Liver (tissue), 9 donors: ENCODE results near the gene PLCB4. TPM values are rescaled to one million over a fixed set of nuclear protein-coding genes. Genes with fewer than 3 reads are reported as not detected.

Experiments used
- DNase-seq: peaks from one replicate; pipeline ENCODE4 v3.0.0-alpha.2; 2017; ENCODE audit warnings: low spot score
- H3K27ac ChIP-seq, 2 donors: one replicate each; pipeline ENCODE4 v1.7.0; 2013; ENCODE audit warnings: inconsistent platforms in 2 of 2, low read length in 2 of 2, control low read depth in 1 of 2, low read depth in 1 of 2, mild to moderate bottlenecking in 1 of 2
- H3K27me3 ChIP-seq, 4 donors: one replicate each; pipeline versions ENCODE4 v1.6.1 to v1.7.0; 2013; ENCODE audit warnings: low read length in 3 of 4, inconsistent platforms in 1 of 4, mild to moderate bottlenecking in 1 of 4, moderate library complexity in 1 of 4; ENCODE audit not compliant: control insufficient read depth in 4 of 4, insufficient read depth in 4 of 4
- H3K36me3 ChIP-seq, 4 donors: one replicate each; pipeline versions ENCODE4 v1.6.1 to v1.7.0; 2013; ENCODE audit warnings: low read length in 3 of 4, mild to moderate bottlenecking in 3 of 4, low read depth in 1 of 4, moderate library complexity in 1 of 4; ENCODE audit not compliant: control insufficient read depth in 4 of 4, insufficient read depth in 3 of 4
- H3K4me1 ChIP-seq, 4 donors: one replicate each; pipeline versions ENCODE4 v1.6.1 to v1.7.0; 2013; ENCODE audit warnings: low read length in 3 of 4, mild to moderate bottlenecking in 3 of 4, moderate library complexity in 1 of 4; ENCODE audit not compliant: control insufficient read depth in 4 of 4, insufficient read depth in 4 of 4
- H3K4me3 ChIP-seq, 3 donors: one replicate each; pipeline versions ENCODE4 v1.6.1 to v1.7.0; 2013; ENCODE audit warnings: low read length in 3 of 3, control low read depth in 1 of 3, low read depth in 1 of 3, mild to moderate bottlenecking in 1 of 3
- H3K9ac ChIP-seq, 2 donors: one replicate each; pipeline ENCODE4 v1.7.0; 2013; ENCODE audit warnings: low read length in 2 of 2, mild to moderate bottlenecking in 2 of 2, moderate library complexity in 2 of 2, control low read depth in 1 of 2, low read depth in 1 of 2
- H3K9me3 ChIP-seq, 4 donors: one replicate each; pipeline versions ENCODE4 v1.6.1 to v1.7.0; 2013; ENCODE audit warnings: low read length in 3 of 4; ENCODE audit not compliant: control insufficient read depth in 4 of 4
- ATF3 ChIP-seq: IDR thresholded peaks from 2 replicates; pipeline ENCODE4 v1.6.1; 2016; ENCODE audit warnings: antibody characterized with exemption
- CTCF ChIP-seq: fragments of 150-350 bp; IDR thresholded peaks from 2 replicates; pipeline ENCODE4 v1.5.1; 2017; ENCODE audit warnings: improper control_type of control experiment, low read depth, low read length; ENCODE audit not compliant: missing input control
- EGR1 ChIP-seq, 2 donors: IDR thresholded peaks; 2 replicates each; pipeline ENCODE4 v1.6.1; 2016 to 2018; ENCODE audit warnings: antibody characterized with exemption in 2 of 2, low read depth in 2 of 2
- FOXA2 ChIP-seq: IDR thresholded peaks from 2 replicates; pipeline ENCODE4 v1.6.1; 2016; ENCODE audit warnings: antibody characterized with exemption
- GABPA ChIP-seq, 2 donors: IDR thresholded peaks in 1 of 2; conservative IDR thresholded peaks in 1 of 2; 2 replicates each; pipeline ENCODE4 v1.6.1; 2016; ENCODE audit warnings: antibody characterized with exemption in 2 of 2, mild to moderate bottlenecking in 1 of 2, moderate library complexity in 1 of 2
- HNF4G ChIP-seq: IDR thresholded peaks from 2 replicates; pipeline ENCODE4 v1.6.1; 2016; ENCODE audit warnings: antibody characterized with exemption
- JUND ChIP-seq, 2 donors: IDR thresholded peaks; 2 replicates each; pipeline ENCODE4 v1.6.1; 2016; ENCODE audit warnings: antibody characterized with exemption in 2 of 2
- MAX ChIP-seq: IDR thresholded peaks from 2 replicates; pipeline ENCODE4 v1.6.1; 2016; ENCODE audit warnings: antibody characterized with exemption
- RAD21 ChIP-seq, 2 donors: IDR thresholded peaks; 2 replicates each; pipeline ENCODE4 v1.6.1; 2016; ENCODE audit warnings: antibody characterized with exemption in 2 of 2, mild to moderate bottlenecking in 2 of 2
- RXRA ChIP-seq, 2 donors: IDR thresholded peaks; 2 replicates each; pipeline ENCODE4 v1.6.1; 2017 to 2018; ENCODE audit warnings: antibody characterized with exemption in 2 of 2, mild to moderate bottlenecking in 1 of 2
- SP1 ChIP-seq: IDR thresholded peaks from 2 replicates; pipeline ENCODE4 v1.6.1; 2018; ENCODE audit warnings: antibody characterized with exemption, mild to moderate bottlenecking
- TAF1 ChIP-seq: conservative IDR thresholded peaks from 2 replicates; pipeline ENCODE4 v1.6.1; 2016; ENCODE audit warnings: antibody characterized with exemption, mild to moderate bottlenecking
- YY1 ChIP-seq: IDR thresholded peaks from 2 replicates; pipeline ENCODE4 v1.6.1; 2016; ENCODE audit warnings: antibody characterized with exemption, mild to moderate bottlenecking
- ZBTB33 ChIP-seq: IDR thresholded peaks from 2 replicates; pipeline ENCODE4 v1.6.1; 2016; ENCODE audit warnings: antibody characterized with exemption
- WGBS: extraction: QIAGEN DNeasy Blood & Tissue Kit; methylation state at CpG from one replicate; pipeline ENCODE4 v1.1.7; 2013; 5-methylcytosine and 5-hydroxymethylcytosine counted together
- polyA plus RNA-seq, 2 donors: library from polyadenylated mRNA; stranded (reverse) in 1 of 2; unstranded in 1 of 2; fragments of 200-250 nt in 1 of 2; fragments of >200 nt in 1 of 2; fragmentation: Nextera tagmentation in 1 of 2; extraction: Ambion mirVana in 1 of 2; gene quantifications; one replicate each; pipeline versions ENCODE4 v1.2.1 to v1.2.3, GENCODE V29; 2013 to 2015
- total RNA-seq, 2 donors: library from RNA; depleted of rRNA; stranded (reverse); fragments of >200 nt; gene quantifications; one replicate each; pipeline ENCODE4 v1.2.3, GENCODE V29; 2014
- donor health status: healthy.
- donor health status: healthy.
- donor health status: healthy.
- donor health status: healthy.
- donor health status: healthy.

PLCB4 gene
- total and polyA plus RNA-seq, 4 donors, result 0.14 to 0.67 (median 0.30) TPM

- WGBS, result 75% methylated on average over 8 of the region's 8 CpGs
- Histone ChIP-seq H3K9ac (no peak overlapping the region), H3K36me3 (no peaks in the 10 kb centered on the region), H3K4me1 (no peaks in the 10 kb centered on the region), H3K4me3 (no peak overlapping the region), H3K27me3 (no peaks in the 10 kb centered on the region), H3K27ac (no peak overlapping the region), H3K9me3 (no peaks in the 10 kb centered on the region)
- no peak for DNase-seq
- no peak for TF ChIP-seq TAF1
- TF ChIP-seq JUND (IDR thresholded peaks at IDR 0.05), result no peak
- no peak for TF ChIP-seq SP1
- TF ChIP-seq ZBTB33, result no peak
- no peak for TF ChIP-seq CTCF
- no peak for TF ChIP-seq HNF4G
- TF ChIP-seq GABPA (IDR thresholded peaks at IDR 0.05 in 1 of 2, conservative IDR thresholded peaks at IDR 0.05 in 1 of 2), result no peak
- no peak for TF ChIP-seq FOXA2
- TF ChIP-seq RXRA (IDR thresholded peaks at IDR 0.05), result no peak
- TF ChIP-seq RAD21 (IDR thresholded peaks at IDR 0.05), result no peak
These were observed 36.9 kb upstream of the PLCB4 start for GRCh38 chr20:9031991-9032390.

- no peaks in the 10 kb centered on the region for H3K36me3 ChIP-seq
- no peak overlapping the region for H3K4me3 ChIP-seq
- WGBS, result 92% methylated on average over 4 of the region's 4 CpGs
- TF ChIP-seq TAF1 (no peak), ZBTB33 (no peak), ATF3 (no peak), GABPA (IDR thresholded peaks at IDR 0.05 in 1 of 2, conservative IDR thresholded peaks at IDR 0.05 in 1 of 2) (no peak), HNF4G (no peak), SP1 (no peak), YY1 (no peak), MAX (no peak), EGR1 (IDR thresholded peaks at IDR 0.05; ENCODE audit: low read depth in 2 of 2) (no peak)
- H3K27me3 ChIP-seq, result no peaks in the 10 kb centered on the region
- H3K9me3 ChIP-seq, result no peaks in the 10 kb centered on the region
- H3K27ac ChIP-seq, result no peak overlapping the region
- no peaks in the 10 kb centered on the region for H3K4me1 ChIP-seq
- no peak for DNase-seq
- no peak overlapping the region for H3K9ac ChIP-seq
These were observed 36.1 kb upstream of the PLCB4 start for GRCh38 chr20:9032758-9033157.
